RWPE1 (cell line): ENCODE measurements around the gene PTCH2.
A peak's percentile ranks its signal among the peaks of the same experiment; 100 is the strongest.

ENCODE experiments used
- CTCF ChIA-PET: fragments of 350-600 bp; sonication (Branson Sonifier 250); formaldehyde crosslinking; extraction: SDS; loops from one replicate; lab custom pipeline; 2021; lab: Yijun Ruan, JAX
- POLR2A ChIA-PET: fragments of 400-600 bp; formaldehyde crosslinking; extraction: SDS; loops from one replicate; lab custom pipeline; 2020; ENCODE audit warnings: antibody characterized with exemption; ENCODE audit not compliant: low non-redundant PET; lab: Yijun Ruan, JAX
- DNase-seq: peaks from one replicate; pipeline ENCODE4 v3.0.0; 2012; ENCODE audit warnings: low spot score
- H3K27ac ChIP-seq: fragments of 450-650 bp; 2 replicates; pipeline ENCODE4 v1.5.1; 2017
- CTCF ChIP-seq: fragments of 450-650 bp; conservative IDR thresholded peaks from 2 replicates; pipeline ENCODE4 v1.5.1; 2017; ENCODE audit warnings: low read depth, mild to moderate bottlenecking

Gene PTCH2

GRCh38 chr1:44842862-44843655, at the start of gene PTCH2:
Gene PTCH2, minus strand, starts transcription at chr1:44843253. Its CDS starts 321 bp downstream, at chr1:44842932.
- POLR2A ChIA-PET: no interaction called here
- TF ChIP-seq CTCF: no peak
- CTCF ChIA-PET: interaction anchor here (0.7 kb wide), 1 partner anchor 1497 kb away, joined by 3 read pairs; no protein-coding TSS in a partner anchor
- DNase-seq: peak; percentile 35
- H3K27ac ChIP-seq: no peak within 1 kb of the TSS

- no peak for DNase-seq
- TF ChIP-seq CTCF: no peak
- POLR2A ChIA-PET: no interaction called here
- H3K27ac ChIP-seq: no peak overlapping the region
- CTCF ChIA-PET: interaction anchor here (0.7 kb wide), 1 partner anchor 162 kb away, joined by 4 read pairs; no protein-coding TSS in a partner anchor
Measured at GRCh38 chr1:44890007-44890406, 47.0 kb upstream of the PTCH2 start.

GRCh38 chr1:44885406-44885805, 42.4 kb upstream of the PTCH2 start:
- H3K27ac ChIP-seq: no peak overlapping the region
- DNase-seq: no peak
- ChIA-PET POLR2A (no interaction called here), CTCF (interaction anchor here (0.6 kb wide), 2 partner anchors 10 to 22 kb away, joined by 5 to 6 read pairs; no protein-coding TSS in a partner anchor)
- no peak for TF ChIP-seq CTCF

- no peak for DNase-seq
- no peak for TF ChIP-seq CTCF
- CTCF ChIA-PET: interaction anchor here (0.6 kb wide), 1 partner anchor 10 kb away, joined by 5 read pairs; no protein-coding TSS in a partner anchor
- no peak overlapping the region for H3K27ac ChIP-seq
- POLR2A ChIA-PET: no interaction called here
Measured at GRCh38 chr1:44884746-44885145, 41.7 kb upstream of the PTCH2 start.

- H3K27ac ChIP-seq: peak overlapping the region; percentile 55
- ChIA-PET CTCF (no interaction called here), POLR2A (no interaction called here)
- no peak for TF ChIP-seq CTCF
- peak; percentile 48 for DNase-seq
Measured at GRCh38 chr1:44881011-44881632, 38.1 kb upstream of the PTCH2 start.

GRCh38 chr1:44874155-44874554, 31.1 kb upstream of the PTCH2 start:
- POLR2A ChIA-PET: no interaction called here
- CTCF ChIA-PET: no interaction called here
- DNase-seq: no peak
- no peak for TF ChIP-seq CTCF
- H3K27ac ChIP-seq: no peak overlapping the region
